Fibroblast of villous mesenchyme (primary cell): ENCODE measurements around the gene SYNPO2. TPM values are rescaled to one million over a fixed set of nuclear protein-coding genes. Genes with fewer than 3 reads are reported as not detected.
A peak's percentile ranks its signal among the peaks of the same experiment; 100 is the strongest.

ENCODE experiments used
- DNase-seq: peaks from one replicate; pipeline ENCODE4 v3.0.0-alpha.2; 2010; ENCODE audit warnings: low read depth
- H3K4me3 ChIP-seq: 2 replicates; pipeline ENCODE4 v1.5.1; 2011; ENCODE audit warnings: low read depth, mild to moderate bottlenecking, low read length
- CTCF ChIP-seq: IDR thresholded peaks from 2 replicates; pipeline ENCODE4 v1.5.1; 2012; ENCODE audit warnings: low read depth, mild to moderate bottlenecking, low read length; ENCODE audit not compliant: insufficient read depth
- total RNA-seq: library from RNA; depleted of rRNA; stranded (reverse); fragments of >200 nt; gene quantifications from 2 replicates; pipeline ENCODE4 v1.2.3, GENCODE V29; 2012

The SYNPO2 gene
- total RNA-seq, 1 donor: 194 TPM

DNA sequence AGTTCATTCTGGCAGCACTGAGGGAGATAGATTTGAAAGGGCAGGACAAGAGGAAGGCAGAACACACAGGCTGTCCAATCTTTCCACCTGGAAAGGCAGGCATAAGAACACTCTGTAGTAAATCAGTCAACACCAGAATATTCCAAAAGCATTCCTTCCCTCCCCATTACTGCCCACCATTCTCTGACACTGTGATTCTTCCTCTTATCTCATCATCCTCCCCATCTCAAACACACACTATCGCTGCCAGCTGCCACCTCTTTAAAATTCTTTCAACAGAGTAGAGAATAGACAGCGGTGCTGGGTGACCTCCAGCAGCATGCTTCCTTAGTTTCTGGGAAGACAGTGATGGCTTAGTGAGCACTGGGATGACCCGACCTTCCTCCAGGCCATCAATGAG is 193.3 kb downstream of the SYNPO2 start:
- TF ChIP-seq CTCF: no peak
- no peak overlapping the region for H3K4me3 ChIP-seq
- no peak for DNase-seq

DNA sequence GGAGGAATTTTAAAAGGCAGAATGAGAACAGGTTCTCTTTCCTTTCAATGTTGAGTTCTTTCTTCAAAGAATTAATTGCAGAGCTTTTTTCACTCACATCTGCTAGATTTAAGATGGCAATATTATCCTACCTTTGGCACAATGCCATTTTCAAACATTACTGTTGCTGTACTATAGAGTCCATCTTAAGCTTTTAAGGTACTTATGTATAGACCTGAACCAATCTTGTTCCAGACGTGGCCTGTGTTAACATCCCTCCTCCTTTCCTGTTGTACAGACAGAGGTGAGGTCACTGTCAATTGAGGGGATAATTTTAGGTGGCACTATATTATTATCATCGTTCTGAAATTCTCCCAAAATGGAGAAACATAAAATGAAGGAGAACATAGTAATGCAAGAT is 194.0 kb downstream of the SYNPO2 start:
- no peak overlapping the region for H3K4me3 ChIP-seq
- no peak for DNase-seq
- TF ChIP-seq CTCF: no peak

DNA sequence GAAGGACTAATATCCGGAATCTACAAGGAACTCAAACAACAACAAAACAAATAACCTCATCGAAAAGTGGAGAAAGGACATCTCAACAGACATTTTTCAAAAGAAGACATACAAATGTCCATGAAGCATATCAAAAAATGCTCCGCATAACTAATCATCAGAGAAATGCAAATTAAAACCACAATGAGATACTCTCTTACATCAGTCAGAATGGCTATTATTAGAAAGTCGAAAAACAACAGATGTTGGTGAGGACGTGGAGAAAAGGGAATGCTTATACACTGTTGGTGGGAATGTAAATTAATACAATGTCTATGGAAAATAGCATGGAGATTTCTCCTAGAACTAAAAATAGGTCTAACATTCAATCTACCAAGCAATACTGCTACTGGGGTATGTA is 195.9 kb downstream of the SYNPO2 start:
- no peak for TF ChIP-seq CTCF
- no peak overlapping the region for H3K4me3 ChIP-seq
- no peak for DNase-seq

GRCh38 chr4:119087121-119087520 is 198.5 kb downstream of the SYNPO2 start:
- no peak overlapping the region for H3K4me3 ChIP-seq
- TF ChIP-seq CTCF: peak; percentile 41
- peak; percentile 20 for DNase-seq

GRCh38 chr4:119087656-119088055 is 199.0 kb downstream of the SYNPO2 start:
- no peak for TF ChIP-seq CTCF
- no peak overlapping the region for H3K4me3 ChIP-seq
- no peak for DNase-seq

- no peak for TF ChIP-seq CTCF
- peak; percentile 37 for DNase-seq
- H3K4me3 ChIP-seq: no peak overlapping the region
These were observed 204.6 kb downstream of the SYNPO2 start for GRCh38 chr4:119093042-119093827.
